ENCODE data around the gene FKRP.

Gene FKRP

DNA sequence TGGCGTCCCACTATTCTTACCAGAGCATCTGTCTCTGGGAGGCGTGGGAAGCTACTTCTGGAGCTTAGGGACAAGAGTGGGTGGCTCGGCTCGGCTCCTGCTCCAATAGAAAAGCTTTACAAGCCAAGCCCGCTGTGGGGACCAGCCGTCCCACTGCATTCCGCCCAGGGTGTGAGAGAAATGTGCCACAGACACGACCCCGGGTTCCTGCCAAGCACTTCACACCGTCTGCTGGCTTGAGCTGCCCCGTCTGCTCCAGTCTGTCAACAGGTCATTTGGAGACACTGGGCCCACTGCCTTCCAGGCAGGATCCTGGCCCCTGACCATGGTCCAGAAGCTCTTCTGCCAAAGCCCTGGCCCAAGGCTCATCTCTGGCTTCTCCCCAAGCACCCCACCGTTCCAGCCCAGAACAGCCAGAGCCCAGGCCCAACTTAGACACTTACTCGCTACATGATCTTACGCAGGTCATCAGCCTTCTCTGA is 6.5 kb upstream of the FKRP start:
- TF ChIP-seq, protein P1, sequence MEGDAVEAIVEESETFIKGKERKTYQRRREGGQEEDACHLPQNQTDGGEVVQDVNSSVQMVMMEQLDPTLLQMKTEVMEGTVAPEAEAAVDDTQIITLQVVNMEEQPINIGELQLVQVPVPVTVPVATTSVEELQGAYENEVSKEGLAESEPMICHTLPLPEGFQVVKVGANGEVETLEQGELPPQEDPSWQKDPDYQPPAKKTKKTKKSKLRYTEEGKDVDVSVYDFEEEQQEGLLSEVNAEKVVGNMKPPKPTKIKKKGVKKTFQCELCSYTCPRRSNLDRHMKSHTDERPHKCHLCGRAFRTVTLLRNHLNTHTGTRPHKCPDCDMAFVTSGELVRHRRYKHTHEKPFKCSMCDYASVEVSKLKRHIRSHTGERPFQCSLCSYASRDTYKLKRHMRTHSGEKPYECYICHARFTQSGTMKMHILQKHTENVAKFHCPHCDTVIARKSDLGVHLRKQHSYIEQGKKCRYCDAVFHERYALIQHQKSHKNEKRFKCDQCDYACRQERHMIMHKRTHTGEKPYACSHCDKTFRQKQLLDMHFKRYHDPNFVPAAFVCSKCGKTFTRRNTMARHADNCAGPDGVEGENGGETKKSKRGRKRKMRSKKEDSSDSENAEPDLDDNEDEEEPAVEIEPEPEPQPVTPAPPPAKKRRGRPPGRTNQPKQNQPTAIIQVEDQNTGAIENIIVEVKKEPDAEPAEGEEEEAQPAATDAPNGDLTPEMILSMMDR (IDR thresholded peaks at IDR 0.05; ENCODE audit: borderline replicate concordance, insufficient read depth, low read depth, low read length), result no peak

GRCh38 chr19:46741447-46741846 is 4.4 kb upstream of the FKRP start:
- TF ChIP-seq, protein P1 (IDR thresholded peaks at IDR 0.05; ENCODE audit: borderline replicate concordance, insufficient read depth, low read depth, low read length), result no peak
- H3K4me3 ChIP-seq (ENCODE audit: low read depth, low read length), result no peak overlapping the region

More for the DNA sequence above, 6.5 kb upstream of the FKRP start:
- H3K4me3 ChIP-seq (ENCODE audit: low read depth, low read length), result no peak overlapping the region

- no peak overlapping the region for H3K4me3 ChIP-seq (ENCODE audit: low read depth, low read length)
- TF ChIP-seq, protein P1 (IDR thresholded peaks at IDR 0.05; ENCODE audit: borderline replicate concordance, insufficient read depth, low read depth, low read length), result no peak
Observed at GRCh38 chr19:46742926-46743480, 2.9 kb upstream of the FKRP start.

GRCh38 chr19:46744005-46744691 is 1.7 kb upstream of the FKRP start:
- TF ChIP-seq, protein P1 (IDR thresholded peaks at IDR 0.05; ENCODE audit: borderline replicate concordance, insufficient read depth, low read depth, low read length), result no peak

DNA sequence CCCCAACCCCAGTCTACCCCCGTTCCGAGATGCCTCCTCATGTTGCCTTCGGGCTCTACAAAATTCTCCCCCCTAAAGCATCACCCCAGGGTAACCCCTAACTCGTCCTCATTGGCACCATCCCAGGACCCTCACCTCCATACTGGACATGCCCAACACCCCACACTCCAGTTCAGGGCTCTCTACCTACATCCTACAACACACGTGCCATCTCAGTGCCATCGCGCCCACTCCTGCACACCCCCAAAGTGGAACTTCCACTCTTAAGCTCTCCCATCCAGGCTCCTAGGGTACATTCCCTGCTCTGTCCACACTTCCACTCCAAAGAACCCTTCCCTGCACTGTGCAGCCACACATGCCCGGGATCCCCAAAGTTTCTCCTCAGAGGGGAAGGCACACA is 827 bp upstream of the FKRP start:
- H3K4me3 ChIP-seq (ENCODE audit: low read depth, low read length), result peak overlapping the region; percentile 77
- TF ChIP-seq, protein P1 (IDR thresholded peaks at IDR 0.05; ENCODE audit: borderline replicate concordance, insufficient read depth, low read depth, low read length), result no peak

More at GRCh38 chr19:46744005-46744691, 1.7 kb upstream of the FKRP start:
- H3K4me3 ChIP-seq (ENCODE audit: low read depth, low read length), result no peak overlapping the region

DNA sequence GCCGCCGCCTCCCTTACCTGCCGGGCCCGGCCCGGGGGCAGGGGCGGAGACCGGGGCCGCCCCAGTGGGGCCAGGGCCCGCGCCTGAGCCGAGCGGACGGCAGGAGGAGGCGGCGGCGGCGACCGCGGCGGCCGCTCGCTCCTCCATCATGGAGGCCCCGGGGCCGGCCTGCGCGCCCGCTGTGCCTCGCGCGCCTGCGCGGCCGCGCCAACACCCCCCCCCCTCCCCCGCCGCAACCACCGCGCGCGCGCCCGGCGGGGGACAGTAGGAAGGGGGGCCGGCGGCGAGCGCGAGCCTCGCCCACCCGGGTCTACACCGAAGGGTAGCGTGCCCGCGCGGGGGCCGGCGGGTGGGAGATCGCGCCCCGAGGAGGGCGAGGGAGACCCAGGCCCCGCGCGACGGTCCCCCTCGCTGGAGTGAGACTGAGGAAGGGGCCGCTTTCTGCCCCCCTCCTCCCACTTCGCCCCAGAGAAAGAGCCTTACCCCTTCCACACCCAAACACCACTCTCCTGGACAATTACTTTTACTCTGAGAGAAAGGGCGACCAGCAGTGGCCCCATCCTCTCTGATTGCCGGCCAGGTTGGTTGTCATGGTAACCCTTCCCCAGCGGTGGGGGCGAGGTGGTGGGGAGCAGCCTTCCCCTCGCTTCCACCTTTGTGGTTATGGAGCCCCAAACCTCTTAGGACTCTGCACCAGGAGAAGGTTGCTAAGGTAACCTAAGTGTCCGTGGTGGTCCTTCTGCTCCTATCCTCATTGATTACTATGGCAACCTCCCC is 612 bp downstream of the FKRP start, which contains the start of gene STRN4:
Gene STRN4 (minus strand): TSS at position 170 of the 777 bp plus-strand sequence. CDS start 20 bp downstream, at position 150.
- H3K4me3 ChIP-seq (ENCODE audit: low read depth, low read length), result peak within 1 kb of the TSS; percentile 77
- TF ChIP-seq, protein P1 (IDR thresholded peaks at IDR 0.05; ENCODE audit: borderline replicate concordance, insufficient read depth, low read depth, low read length), result no peak

Measured in GM12875 (cell line).